HepG2 (cell line): ENCODE results near the gene MAPK11. TPM values are rescaled to one million over a fixed set of nuclear protein-coding genes. Genes with fewer than 3 reads are reported as not detected.

Experiments used
- CTCF ChIP-seq: sonication (generic); formaldehyde crosslinking; IDR thresholded peaks from 2 replicates; pipeline ENCODE4 v1.5.0; 2020; ENCODE audit warnings: mild to moderate bottlenecking, missing genetic modification reagents, moderate library complexity
- NKX3-1 ChIP-seq: sonication (generic); formaldehyde crosslinking; IDR thresholded peaks from 2 replicates; pipeline ENCODE4 v1.5.0; 2020; ENCODE audit warnings: missing genetic modification reagents
- REXO4 ChIP-seq: sonication (generic); formaldehyde crosslinking; IDR thresholded peaks from 2 replicates; pipeline ENCODE4 v1.8.0; 2022; ENCODE audit warnings: missing genetic modification reagents, mild to moderate bottlenecking, borderline replicate concordance
- ZBTB10 ChIP-seq: sonication (generic); formaldehyde crosslinking; IDR thresholded peaks from 2 replicates; pipeline ENCODE4 v1.4.0; 2020; ENCODE audit warnings: missing genetic modification reagents, borderline replicate concordance
- ZNF274 ChIP-seq: sonication (generic); formaldehyde crosslinking; IDR thresholded peaks from 2 replicates; pipeline ENCODE4 v1.5.1; 2020; ENCODE audit warnings: mild to moderate bottlenecking, missing genetic modification reagents
- ZNF512B ChIP-seq: sonication (generic); formaldehyde crosslinking; IDR thresholded peaks from 2 replicates; pipeline ENCODE4 v1.5.1; 2020; ENCODE audit warnings: missing genetic modification reagents, mild to moderate bottlenecking, borderline replicate concordance
- ZNF724P ChIP-seq: sonication (generic); formaldehyde crosslinking; IDR thresholded peaks from 2 replicates; pipeline ENCODE4 v1.8.0; 2022; ENCODE audit warnings: missing genetic modification reagents, borderline replicate concordance
- ZZZ3 ChIP-seq: sonication (generic); formaldehyde crosslinking; IDR thresholded peaks from 2 replicates; pipeline ENCODE4 v1.4.0; 2020; ENCODE audit warnings: missing genetic modification reagents, mild to moderate bottlenecking, borderline replicate concordance
- polyA plus RNA-seq, 8 experiments: library from polyadenylated mRNA; depleted of rRNA in 3 of 8; stranded (reverse) in 7 of 8; unstranded in 1 of 8; fragments of >200 nt; fragmentation: Illumina TruSeq in 4 of 8; extraction: Trizol in 4 of 8; gene quantifications; 2 replicates each; pipeline versions ENCODE4 v1.2.1 to v1.2.3, GENCODE V29; 2011 to 2016; ENCODE audit warnings: low read depth in 4 of 8, missing spikeins in 1 of 8, mixed read lengths in 1 of 8; ENCODE audit not compliant: insufficient read depth in 1 of 8
- total RNA-seq, 5 experiments: library from RNA; depleted of rRNA; stranded (reverse); fragments of >200 nt; fragmentation: Illumina TruSeq; extraction: Trizol; gene quantifications; 2 replicates each; pipeline ENCODE4 v1.2.3, GENCODE V29; 2016; ENCODE audit warnings: low read depth in 1 of 5
- TF ChIP-seq, protein P1 (sequence below): conservative IDR thresholded peaks from 2 replicates; pipeline ENCODE4 v1.6.1; 2018; ENCODE audit warnings: missing genetic modification reagents
- TF ChIP-seq, protein P2 (sequence below): sonication (generic); formaldehyde crosslinking; conservative IDR thresholded peaks from 2 replicates; pipeline ENCODE4 v1.4.0; 2020; ENCODE audit warnings: missing genetic modification reagents

The MAPK11 gene
- total and polyA plus RNA-seq, 2 of the 13 experiments (the other 11 are each of a cell fraction or from before 2014, with no cell fraction given): 0.15 to 0.17 TPM

DNA sequence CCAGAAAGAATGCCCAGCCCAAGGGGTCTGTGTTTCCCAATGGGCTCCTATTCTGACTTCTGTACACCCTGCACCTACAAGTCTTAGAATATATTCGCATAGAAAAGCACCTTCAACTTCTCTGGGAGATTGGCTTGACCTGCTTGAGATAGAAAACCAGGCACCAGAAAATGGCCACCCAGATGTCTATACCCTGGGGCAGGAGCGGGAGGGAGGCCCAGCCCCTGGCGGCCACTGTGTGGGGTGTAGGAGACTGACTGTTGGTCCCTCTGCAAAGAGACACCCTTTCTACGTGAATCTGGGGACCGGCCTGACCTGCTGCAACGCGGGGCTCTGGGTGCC, 48.1 kb upstream of the MAPK11 start (continued):
- TF ChIP-seq ZBTB10 (CRISPR knock-in tag): no peak
- no peak for TF ChIP-seq CTCF (CRISPR knock-in tag)
- no peak for TF ChIP-seq REXO4 (CRISPR knock-in tag)
- no peak for TF ChIP-seq NKX3-1
- no peak for TF ChIP-seq ZNF724P
- TF ChIP-seq ZNF512B: no peak
- TF ChIP-seq, protein P1, sequence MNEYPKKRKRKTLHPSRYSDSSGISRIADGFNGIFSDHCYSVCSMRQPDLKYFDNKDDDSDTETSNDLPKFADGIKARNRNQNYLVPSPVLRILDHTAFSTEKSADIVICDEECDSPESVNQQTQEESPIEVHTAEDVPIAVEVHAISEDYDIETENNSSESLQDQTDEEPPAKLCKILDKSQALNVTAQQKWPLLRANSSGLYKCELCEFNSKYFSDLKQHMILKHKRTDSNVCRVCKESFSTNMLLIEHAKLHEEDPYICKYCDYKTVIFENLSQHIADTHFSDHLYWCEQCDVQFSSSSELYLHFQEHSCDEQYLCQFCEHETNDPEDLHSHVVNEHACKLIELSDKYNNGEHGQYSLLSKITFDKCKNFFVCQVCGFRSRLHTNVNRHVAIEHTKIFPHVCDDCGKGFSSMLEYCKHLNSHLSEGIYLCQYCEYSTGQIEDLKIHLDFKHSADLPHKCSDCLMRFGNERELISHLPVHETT (CRISPR knock-in tag): no peak
- no peak for TF ChIP-seq ZNF274 (CRISPR knock-in tag)
- TF ChIP-seq, protein P2, sequence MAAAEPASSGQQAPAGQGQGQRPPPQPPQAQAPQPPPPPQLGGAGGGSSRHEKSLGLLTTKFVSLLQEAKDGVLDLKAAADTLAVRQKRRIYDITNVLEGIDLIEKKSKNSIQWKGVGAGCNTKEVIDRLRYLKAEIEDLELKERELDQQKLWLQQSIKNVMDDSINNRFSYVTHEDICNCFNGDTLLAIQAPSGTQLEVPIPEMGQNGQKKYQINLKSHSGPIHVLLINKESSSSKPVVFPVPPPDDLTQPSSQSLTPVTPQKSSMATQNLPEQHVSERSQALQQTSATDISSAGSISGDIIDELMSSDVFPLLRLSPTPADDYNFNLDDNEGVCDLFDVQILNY: no peak
- no peak for TF ChIP-seq ZZZ3
